WTC11 (cell line): ENCODE results near the gene KRT82. TPM values are rescaled to one million over a fixed set of nuclear protein-coding genes. Genes with fewer than 3 reads are reported as not detected.

Source experiments
- ATAC-seq: fragments of 200-7000 bp; cut with Tn5 transposase; 2 replicates; pipeline ENCODE4 v1.10.0; 2021; ENCODE audit warnings: mild to moderate bottlenecking, moderate library complexity
- CTCF ChIA-PET: fragments of 300-600 bp; sonication (Branson Sonifier 250); formaldehyde crosslinking; loops from one replicate; lab custom pipeline; 2021; ENCODE audit warnings: antibody characterized with exemption; lab: Charles Lee
- POLR2A ChIA-PET: fragments of 350-600 bp; sonication (Branson Sonifier 250); formaldehyde crosslinking; loops from one replicate; lab custom pipeline; 2021; ENCODE audit warnings: antibody characterized with exemption; lab: Charles Lee
- DNase-seq: peaks from one replicate; pipeline ENCODE4 v3.0.0; 2021; ENCODE audit warnings: low spot score
- H3K27ac Mint-ChIP-seq: 2 replicates; pipeline ENCODE4 v1.8.0; 2021; ENCODE audit warnings: mixed read lengths
- H3K27me3 Mint-ChIP-seq: 2 replicates; pipeline ENCODE4 v1.8.0; 2021; ENCODE audit warnings: low read depth, mild to moderate bottlenecking, moderate library complexity, mixed read lengths
- H3K36me3 Mint-ChIP-seq: 2 replicates; pipeline ENCODE4 v1.8.0; 2021; ENCODE audit warnings: mixed read lengths
- H3K4me1 Mint-ChIP-seq: 2 replicates; pipeline ENCODE4 v1.8.0; 2022; ENCODE audit warnings: mixed read lengths
- H3K4me3 Mint-ChIP-seq: 2 replicates; pipeline ENCODE4 v1.8.0; 2021; ENCODE audit warnings: mild to moderate bottlenecking, moderate library complexity, mixed read lengths
- H3K9me3 Mint-ChIP-seq: 2 replicates; pipeline ENCODE4 v1.8.0; 2021; ENCODE audit warnings: mixed read lengths
- ATF2 ChIP-seq: sonication (generic); formaldehyde crosslinking; IDR thresholded peaks from 2 replicates; pipeline ENCODE4 v1.8.1; 2022; ENCODE audit warnings: low read depth, missing genetic modification reagents, borderline replicate concordance
- ATF6 ChIP-seq: sonication (generic); formaldehyde crosslinking; IDR thresholded peaks from 2 replicates; pipeline ENCODE4 v1.8.1; 2023; ENCODE audit warnings: mild to moderate bottlenecking, missing genetic modification reagents
- E2F4 ChIP-seq: sonication (generic); formaldehyde crosslinking; IDR thresholded peaks from 2 replicates; pipeline ENCODE4 v1.8.1; 2022; ENCODE audit warnings: low read depth, mild to moderate bottlenecking, moderate library complexity, missing genetic modification reagents, borderline replicate concordance
- FOXJ3 ChIP-seq: sonication (generic); formaldehyde crosslinking; IDR thresholded peaks from 2 replicates; pipeline ENCODE4 v1.9.0; 2021; ENCODE audit warnings: missing genetic modification reagents, mild to moderate bottlenecking, borderline replicate concordance
- MYBL2 ChIP-seq: sonication (generic); formaldehyde crosslinking; IDR thresholded peaks from 2 replicates; pipeline ENCODE4 v1.8.1; 2023; ENCODE audit warnings: mild to moderate bottlenecking, moderate library complexity, missing genetic modification reagents
- NFE2L1 ChIP-seq: sonication (generic); formaldehyde crosslinking; IDR thresholded peaks from 2 replicates; pipeline ENCODE4 v1.8.1; 2023; ENCODE audit warnings: missing genetic modification reagents
- PRRX2 ChIP-seq: fragments of 250-450 bp; sonication (Bioruptor Pico); IDR thresholded peaks from 2 replicates; pipeline ENCODE4 v1.8.0; 2021; ENCODE audit warnings: mild to moderate bottlenecking
- TCF7 ChIP-seq: sonication (generic); formaldehyde crosslinking; IDR thresholded peaks from 2 replicates; pipeline ENCODE4 v1.8.0; 2022; ENCODE audit warnings: mild to moderate bottlenecking, low read depth, missing genetic modification reagents, moderate library complexity
- TP53 ChIP-seq: sonication (generic); formaldehyde crosslinking; IDR thresholded peaks from 2 replicates; pipeline ENCODE4 v1.8.1; 2023; ENCODE audit warnings: mild to moderate bottlenecking, missing genetic modification reagents
- USF1 ChIP-seq: sonication (generic); formaldehyde crosslinking; IDR thresholded peaks from 2 replicates; pipeline ENCODE4 v1.8.0; 2022; ENCODE audit warnings: mild to moderate bottlenecking, missing genetic modification reagents
- USF2 ChIP-seq: sonication (generic); formaldehyde crosslinking; IDR thresholded peaks from 2 replicates; pipeline ENCODE4 v1.8.1; 2023; ENCODE audit warnings: mild to moderate bottlenecking, missing genetic modification reagents, moderate library complexity
- ZBTB43 ChIP-seq: sonication (generic); formaldehyde crosslinking; IDR thresholded peaks from 2 replicates; pipeline ENCODE4 v1.8.1; 2023; ENCODE audit warnings: mild to moderate bottlenecking, missing genetic modification reagents
- ZNF396 ChIP-seq: fragments of 250-450 bp; sonication (Bioruptor Pico); IDR thresholded peaks from 2 replicates; pipeline ENCODE4 v1.8.0; 2021; ENCODE audit warnings: mild to moderate bottlenecking, moderate library complexity, borderline replicate concordance
- ZNF423 ChIP-seq: fragments of 250-450 bp; sonication (Bioruptor Pico); IDR thresholded peaks from 2 replicates; pipeline ENCODE4 v2.1.2; 2022; ENCODE audit warnings: mild to moderate bottlenecking, moderate library complexity
- ZNF671 ChIP-seq: fragments of 250-450 bp; sonication (Bioruptor Pico); IDR thresholded peaks from 2 replicates; pipeline ENCODE4 v1.8.0; 2021; ENCODE audit warnings: mild to moderate bottlenecking
- ZSCAN18 ChIP-seq: fragments of 250-450 bp; sonication (Bioruptor Pico); IDR thresholded peaks from 2 replicates; pipeline ENCODE4 v2.1.2; 2022; ENCODE audit warnings: mild to moderate bottlenecking, moderate library complexity
- total RNA-seq: library from RNA; stranded (reverse); gene quantifications from 3 replicates; pipeline ENCODE4 v1.2.3, GENCODE V29; 2021

The KRT82 gene
- total RNA-seq, 1 experiment from 2014 or later = not detected

- TF ChIP-seq ZBTB43 (CRISPR knock-in tag) (no peak), E2F4 (CRISPR knock-in tag) (no peak), TP53 (CRISPR knock-in tag) (no peak)
- TF ChIP-seq, all 79 proteins: peak for 0
These were observed 4.2 kb downstream of the KRT82 start (continued) for GRCh38 chr12:52401926-52402325.

GRCh38 chr12:52401526-52401925 is 4.6 kb downstream of the KRT82 start:
- ChIA-PET POLR2A (no interaction called here), CTCF (interaction anchor here (1.0 to 2.1 kb wide), 5 partner anchors 10 to 284 kb away, joined by 3 to 8 read pairs (median 4); no protein-coding TSS in a partner anchor)
- no peak for DNase-seq
- no peak overlapping the region for H3K4me3 Mint-ChIP-seq
- H3K4me1 Mint-ChIP-seq = peaks cover 9% of the 10 kb centered on the region
- no peak overlapping the region for H3K27ac Mint-ChIP-seq
- H3K9me3 Mint-ChIP-seq = no peaks in the 10 kb centered on the region
- H3K36me3 Mint-ChIP-seq = no peaks in the 10 kb centered on the region
- H3K27me3 Mint-ChIP-seq = no peaks in the 10 kb centered on the region; the same call in 1 of the 2 replicates
- no peak for ATAC-seq
- TF ChIP-seq NFE2L1 (CRISPR knock-in tag) (no peak), FOXJ3 (CRISPR knock-in tag) (no peak), ATF6 (no peak), PRRX2 (CRISPR knock-in tag) (no peak), ZNF396 (CRISPR knock-in tag) (no peak), ZNF423 (CRISPR knock-in tag) (no peak), ZNF671 (CRISPR knock-in tag) (no peak), MYBL2 (CRISPR knock-in tag) (no peak), USF2 (no peak)

GRCh38 chr12:52400906-52401305 is 5.2 kb downstream of the KRT82 start:
- CTCF ChIA-PET = interaction anchor here (1.0 to 2.1 kb wide), 4 partner anchors 9 to 122 kb away, joined by 3 to 8 read pairs (median 4); no protein-coding TSS in a partner anchor
- DNase-seq = no peak
- H3K27me3 Mint-ChIP-seq = no peaks in the 10 kb centered on the region; the same call in 1 of the 2 replicates

More at GRCh38 chr12:52400906-52401305, 5.2 kb downstream of the KRT82 start:
- Mint-ChIP-seq H3K9me3 (no peaks in the 10 kb centered on the region), H3K4me1 (peaks cover 9% of the 10 kb centered on the region), H3K4me3 (no peak overlapping the region), H3K27ac (no peak overlapping the region), H3K36me3 (no peaks in the 10 kb centered on the region)
- no peak for TF ChIP-seq TCF7 (CRISPR knock-in tag)
- TF ChIP-seq ATF2 (CRISPR knock-in tag) = no peak
- TF ChIP-seq ZSCAN18 (CRISPR knock-in tag) = no peak
- no peak for TF ChIP-seq ZNF396 (CRISPR knock-in tag)
- no peak for TF ChIP-seq USF1 (CRISPR knock-in tag)
- POLR2A ChIA-PET = no interaction called here
- no peak for ATAC-seq
